ENCODE results near the gene TTC28. TPM values are rescaled to one million over a fixed set of nuclear protein-coding genes. Genes with fewer than 3 reads are reported as not detected.

Gene TTC28
- total and polyA plus RNA-seq, 10 of the 15 experiments (the other 5 are each of a cell fraction or from before 2014, with no cell fraction given): 0.15 to 8.4 (median 1.4) TPM

GRCh38 chr22:28013611-28014010 is 666.0 kb downstream of the TTC28 start (continued):
- TF ChIP-seq EGR1 (IDR thresholded peaks at IDR 0.05; ENCODE audit: borderline replicate concordance in 1 of 2, low read depth in 2 of 2, low read length in 2 of 2) (no peak), GABPA (IDR thresholded peaks at IDR 0.05; ENCODE audit: low read depth) (no peak)

GRCh38 chr22:28012832-28013460 is 666.7 kb downstream of the TTC28 start:
- ChIA-PET CTCF (no interaction called here), SMC1A (ENCODE audit: uncharacterized antibody, unreplicated experiment) (no interaction called here), RAD21 (ENCODE audit: unreplicated experiment) (no interaction called here), POLR2A (no interaction called here)
- Histone ChIP-seq H3K9me3 (replicated peaks; ENCODE audit: control insufficient read depth, insufficient read depth, low read length) (no peaks in the 10 kb centered on the region), H2AFZ (ENCODE audit: control insufficient read depth, low read depth, low read length) (no peak overlapping the region), H3K79me2 (ENCODE audit: control insufficient read depth, insufficient read depth, low read length) (no peaks in the 10 kb centered on the region), H3K9ac (ENCODE audit: control insufficient read depth, insufficient read depth, low read length) (no peak overlapping the region), H3K27me3 (replicated peaks in 1 of 2; ENCODE audit: control insufficient read depth in 2 of 2, insufficient read depth in 2 of 2, low read length in 1 of 2) (no peaks in the 10 kb centered on the region), H3K36me3 (ENCODE audit: control insufficient read depth in 2 of 2, insufficient read depth in 2 of 2, low read length in 1 of 2) (no peaks in the 10 kb centered on the region), H3K4me3 (no peak overlapping the region), H3K4me2 (ENCODE audit: control insufficient read depth, insufficient read depth) (no peak overlapping the region), H4K20me1 (ENCODE audit: control insufficient read depth, insufficient read depth) (no peaks in the 10 kb centered on the region; the same call in 1 of the 2 replicates), H3K27ac (ENCODE audit: control insufficient read depth, insufficient read depth) (no peak overlapping the region), H3K4me1 (ENCODE audit: control insufficient read depth, insufficient read depth, low read length) (no peaks in the 10 kb centered on the region)
- intact Hi-C loops (cut with micrococcal nuclease; ENCODE audit: unreplicated experiment) (loop anchor here (5.0 to 10.0 kb wide), 2 partner anchors 606 to 812 kb away; no protein-coding TSS in a partner anchor), in situ Hi-C loops (cut with MboI) (loop anchor here (25.0 kb wide), 1 partner anchor 1251 kb away; no protein-coding TSS in a partner anchor)
- FAIRE-seq (no peak), ATAC-seq (no peak), DNase-seq (ENCODE audit: low read depth, low spot score) (no peak)
- WGBS (ENCODE audit: insufficient coverage, insufficient replicate concordance, low lambda C conversion rate, missing lambda C conversion rate): 39% methylated on average over 7 of the region's 7 CpGs
- no TSS peak for BruUV-seq (replicated peaks)
- TF ChIP-seq ZBED1 (IDR thresholded peaks at IDR 0.05; ENCODE audit: borderline replicate concordance) (no peak), SREBF2 (IDR thresholded peaks at IDR 0.05; ENCODE audit: low read length) (no peak), SMC3 (IDR thresholded peaks at IDR 0.05; ENCODE audit: borderline replicate concordance, low read length) (no peak), MLLT1 (IDR thresholded peaks at IDR 0.05) (no peak), SMAD5 (IDR thresholded peaks at IDR 0.05; ENCODE audit: low read depth) (no peak), CBFB (IDR thresholded peaks at IDR 0.05; ENCODE audit: low read depth) (no peak), RBBP5 (conservative IDR thresholded peaks at IDR 0.05) (no peak), CUX1 (IDR thresholded peaks at IDR 0.05; ENCODE audit: insufficient replicate concordance, low read depth, low read length) (no peak), JUNB (IDR thresholded peaks at IDR 0.05) (no peak), HSF1 (IDR thresholded peaks at IDR 0.05; ENCODE audit: low read depth, low read length) (no peak), RCOR1 (conservative IDR thresholded peaks at IDR 0.05; ENCODE audit: low read depth, low read length) (no peak), YBX1 (IDR thresholded peaks at IDR 0.05) (no peak)

Measured in GM12878 (cell line).